Endothelial cell (in vitro differentiated cells): ENCODE data around the gene KATNAL1. TPM values are rescaled to one million over a fixed set of nuclear protein-coding genes. Genes with fewer than 3 reads are reported as not detected.
"Not testable (repeated sequence)": the region's sequence is repeated elsewhere in the genome, so short reads cannot be mapped to it uniquely, and the experiment has no call there.

Experiments
- DNase-seq: peaks from one replicate; pipeline ENCODE4 v3.0.0; 2021; ENCODE audit warnings: low spot score
- H3K27ac Mint-ChIP-seq: one replicate; pipeline ENCODE4 v1.8.0; 2021; ENCODE audit warnings: mixed read lengths, inconsistent platforms; ENCODE audit not compliant: unreplicated experiment
- H3K27me3 Mint-ChIP-seq: one replicate; pipeline ENCODE4 v1.8.0; 2021; ENCODE audit warnings: mild to moderate bottlenecking, moderate library complexity, mixed read lengths, inconsistent platforms; ENCODE audit not compliant: unreplicated experiment
- H3K36me3 Mint-ChIP-seq: one replicate; pipeline ENCODE4 v1.8.0; 2021; ENCODE audit warnings: mild to moderate bottlenecking, low read depth, mixed read lengths, inconsistent platforms; ENCODE audit not compliant: unreplicated experiment
- H3K4me1 Mint-ChIP-seq: one replicate; pipeline ENCODE4 v1.8.0; 2021; ENCODE audit warnings: mild to moderate bottlenecking, mixed read lengths, inconsistent platforms; ENCODE audit not compliant: unreplicated experiment
- H3K4me3 Mint-ChIP-seq: one replicate; pipeline ENCODE4 v1.8.0; 2021; ENCODE audit warnings: mild to moderate bottlenecking, mixed read lengths, inconsistent platforms; ENCODE audit not compliant: unreplicated experiment
- H3K9me3 Mint-ChIP-seq: one replicate; pipeline ENCODE4 v1.8.0; 2021; ENCODE audit warnings: mixed read lengths, inconsistent platforms; ENCODE audit not compliant: unreplicated experiment
- total RNA-seq: library from RNA; stranded (reverse); fragmentation: NEBNext Ultra II Directional; extraction: Animal tissue kit (Norgen Biotek cat#: 25700); gene quantifications from one replicate; pipeline ENCODE4 v1.2.1, GENCODE V29; 2021; ENCODE audit not compliant: unreplicated experiment
- TF ChIP-seq, protein P1 (sequence below): fragments of 200-600 bp; sonication (generic); IDR thresholded peaks from one replicate; pipeline ENCODE4 v1.5.0; 2021; ENCODE audit warnings: antibody characterized with exemption; ENCODE audit not compliant: unreplicated experiment

The KATNAL1 gene
- total RNA-seq, 1 donor from 2014 or later, result 18.3 TPM

DNA sequence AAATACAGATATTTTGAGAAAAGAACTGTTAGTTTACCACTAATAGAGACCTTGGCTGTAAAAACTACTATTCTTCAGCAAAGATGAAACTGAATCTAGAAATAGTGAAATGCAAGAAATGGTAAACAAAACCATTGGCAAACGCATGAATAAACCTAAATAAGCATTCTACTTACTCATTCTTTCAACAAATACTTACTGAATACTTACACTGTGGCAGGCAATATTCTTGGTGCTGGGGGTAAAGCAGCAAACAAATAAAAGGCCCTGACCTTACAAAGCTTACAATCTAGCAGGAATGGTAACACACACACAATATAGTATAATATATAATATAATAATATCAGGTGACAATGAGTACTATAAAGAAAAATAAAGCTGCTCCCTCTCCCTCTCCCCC, 38.7 kb downstream of the KATNAL1 start:
- Mint-ChIP-seq H3K27ac (no peak overlapping the region), H3K4me1 (peaks cover 6% of the 10 kb centered on the region), H3K4me3 (no peak overlapping the region), H3K9me3 (no peaks in the 10 kb centered on the region), H3K27me3 (peaks cover 3% of the 10 kb centered on the region), H3K36me3 (peaks cover 17% of the 10 kb centered on the region)
- TF ChIP-seq, protein P1, sequence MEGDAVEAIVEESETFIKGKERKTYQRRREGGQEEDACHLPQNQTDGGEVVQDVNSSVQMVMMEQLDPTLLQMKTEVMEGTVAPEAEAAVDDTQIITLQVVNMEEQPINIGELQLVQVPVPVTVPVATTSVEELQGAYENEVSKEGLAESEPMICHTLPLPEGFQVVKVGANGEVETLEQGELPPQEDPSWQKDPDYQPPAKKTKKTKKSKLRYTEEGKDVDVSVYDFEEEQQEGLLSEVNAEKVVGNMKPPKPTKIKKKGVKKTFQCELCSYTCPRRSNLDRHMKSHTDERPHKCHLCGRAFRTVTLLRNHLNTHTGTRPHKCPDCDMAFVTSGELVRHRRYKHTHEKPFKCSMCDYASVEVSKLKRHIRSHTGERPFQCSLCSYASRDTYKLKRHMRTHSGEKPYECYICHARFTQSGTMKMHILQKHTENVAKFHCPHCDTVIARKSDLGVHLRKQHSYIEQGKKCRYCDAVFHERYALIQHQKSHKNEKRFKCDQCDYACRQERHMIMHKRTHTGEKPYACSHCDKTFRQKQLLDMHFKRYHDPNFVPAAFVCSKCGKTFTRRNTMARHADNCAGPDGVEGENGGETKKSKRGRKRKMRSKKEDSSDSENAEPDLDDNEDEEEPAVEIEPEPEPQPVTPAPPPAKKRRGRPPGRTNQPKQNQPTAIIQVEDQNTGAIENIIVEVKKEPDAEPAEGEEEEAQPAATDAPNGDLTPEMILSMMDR, result no peak
- no peak for DNase-seq

DNA sequence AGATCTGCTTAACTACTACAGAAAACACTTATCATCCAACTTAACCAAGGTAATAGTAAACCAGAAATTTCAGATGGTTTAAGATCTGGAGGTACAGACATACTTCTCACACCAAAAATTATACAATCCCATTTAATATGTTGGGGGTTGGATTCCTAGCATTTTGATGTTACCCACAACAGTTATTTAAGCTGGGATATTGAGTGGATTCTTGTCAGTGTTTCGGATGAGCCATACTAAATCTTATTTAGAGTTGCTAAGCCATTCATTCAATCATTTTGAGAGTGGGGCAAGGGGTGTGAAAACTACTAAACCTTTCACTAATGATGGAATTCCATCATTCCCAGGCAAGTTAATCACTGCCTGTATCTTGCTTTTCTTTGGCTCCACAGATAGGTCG, 40.6 kb downstream of the KATNAL1 start:
- H3K27me3 Mint-ChIP-seq, result no peaks in the 10 kb centered on the region
- no peaks in the 10 kb centered on the region for H3K4me1 Mint-ChIP-seq
- no peaks in the 10 kb centered on the region for H3K9me3 Mint-ChIP-seq
- TF ChIP-seq, protein P1, result no peak
- H3K36me3 Mint-ChIP-seq, result peaks cover 15% of the 10 kb centered on the region
- no peak overlapping the region for H3K4me3 Mint-ChIP-seq
- no peak for DNase-seq
- H3K27ac Mint-ChIP-seq, result no peak overlapping the region

DNA sequence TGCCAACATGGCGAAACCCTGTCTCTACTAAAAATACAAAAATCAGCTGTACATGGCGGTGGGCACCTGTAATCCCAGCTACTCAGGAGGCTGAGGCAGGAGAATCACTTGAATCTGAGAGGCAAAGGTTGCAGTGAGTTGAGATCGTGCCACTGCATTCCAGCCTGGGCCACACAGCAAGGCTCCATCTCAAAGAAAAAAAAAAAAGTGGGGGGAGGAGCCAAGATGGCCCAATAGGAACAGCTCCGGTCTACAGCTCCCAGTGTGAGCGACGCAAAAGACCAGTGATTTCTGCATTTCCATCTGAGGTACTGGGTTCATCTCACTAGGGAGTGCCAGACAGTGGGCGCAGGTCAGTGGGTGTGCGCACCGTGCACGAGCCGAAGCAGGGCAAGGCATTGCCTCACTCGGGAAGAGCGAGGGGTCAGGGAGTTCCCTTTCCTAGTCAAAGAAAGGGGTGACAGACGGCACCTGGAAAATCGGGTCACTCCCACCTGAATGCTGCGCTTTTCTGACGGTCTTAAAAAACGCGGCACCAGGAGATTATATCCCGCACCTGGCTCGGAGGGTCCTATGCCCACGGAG, 48.1 kb downstream of the KATNAL1 start:
- not testable (repeated sequence) for H3K27me3 Mint-ChIP-seq, H3K27ac Mint-ChIP-seq, H3K36me3 Mint-ChIP-seq, H3K9me3 Mint-ChIP-seq, DNase-seq, H3K4me1 Mint-ChIP-seq, H3K4me3 Mint-ChIP-seq

DNA sequence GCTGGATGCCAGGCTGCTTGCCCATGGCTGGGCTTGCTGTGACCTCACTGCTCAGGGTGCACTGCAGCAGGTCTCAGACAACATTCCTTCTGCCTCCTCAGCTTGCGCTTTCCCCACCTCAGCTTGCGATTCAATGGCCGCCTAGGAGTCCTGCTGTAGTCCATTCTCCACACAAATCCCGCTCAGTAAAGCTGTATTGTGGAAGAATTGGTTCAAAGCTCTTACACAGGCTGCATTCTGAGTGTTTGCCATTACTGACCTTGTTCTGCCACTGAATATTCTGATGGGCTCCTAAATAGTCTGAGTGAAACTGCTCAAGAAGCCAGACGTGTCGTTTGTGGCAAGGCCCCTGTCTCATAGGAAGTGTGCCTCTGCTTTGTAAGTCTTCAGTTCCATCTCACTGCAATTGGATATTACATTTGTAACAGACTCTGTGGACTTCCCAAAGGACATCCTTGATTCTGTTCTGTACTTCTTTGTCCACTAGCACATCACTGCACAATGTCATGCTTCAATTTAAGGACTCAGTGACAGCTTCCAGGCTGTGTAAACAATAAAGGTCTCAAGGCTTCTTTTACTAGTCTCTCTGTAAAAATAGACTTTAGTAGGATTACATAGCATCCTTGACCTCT, 49.8 kb downstream of the KATNAL1 start:
- Mint-ChIP-seq H3K27me3 (no peaks in the 10 kb centered on the region), H3K27ac (no peak overlapping the region), H3K9me3 (no peaks in the 10 kb centered on the region), H3K36me3 (no peaks in the 10 kb centered on the region), H3K4me1 (no peaks in the 10 kb centered on the region), H3K4me3 (no peak overlapping the region)
- DNase-seq, result no peak
- TF ChIP-seq, protein P1, result no peak

DNA sequence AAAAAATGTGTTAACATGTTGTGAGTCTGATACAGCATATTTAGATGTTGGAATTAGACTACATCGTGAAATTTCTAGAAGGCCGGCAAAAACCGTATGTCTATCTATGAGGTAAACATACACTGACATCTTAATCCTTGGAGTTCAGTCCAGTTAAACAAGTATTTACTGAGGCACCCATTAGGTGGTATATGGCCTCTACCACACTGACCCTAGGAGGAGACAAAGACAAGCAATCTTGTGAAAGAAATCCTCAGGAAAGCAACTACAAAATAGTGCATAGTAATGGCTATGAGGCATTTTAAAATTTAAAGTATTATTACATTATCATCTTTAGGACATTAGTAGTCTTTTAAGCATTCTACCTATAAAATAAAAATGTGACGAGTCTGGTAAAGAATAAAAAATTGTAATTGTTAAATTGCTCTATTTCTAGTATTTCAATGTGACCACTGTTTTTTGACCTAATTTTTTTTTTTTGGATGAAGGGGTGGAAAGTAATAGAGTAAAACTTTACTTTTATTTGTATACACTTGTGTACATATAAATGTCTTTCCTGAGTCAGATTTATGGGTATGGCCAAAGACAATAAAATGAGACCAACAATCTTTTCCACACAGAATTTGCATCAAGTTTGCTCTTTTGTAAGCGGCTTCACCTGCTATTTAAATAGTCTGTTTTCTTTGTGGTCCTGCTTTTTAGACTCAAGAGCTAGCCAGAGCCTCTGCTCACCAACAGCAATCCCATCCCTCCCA, 50.5 kb downstream of the KATNAL1 start:
- Mint-ChIP-seq H3K4me1 (no peaks in the 10 kb centered on the region), H3K27me3 (no peaks in the 10 kb centered on the region), H3K36me3 (no peaks in the 10 kb centered on the region), H3K9me3 (no peaks in the 10 kb centered on the region), H3K27ac (no peak overlapping the region), H3K4me3 (no peak overlapping the region)
- DNase-seq, result no peak
- TF ChIP-seq, protein P1, result no peak
